SK-N-SH (cell line): ENCODE data around the gene CLPTM1L. TPM values are rescaled to one million over a fixed set of nuclear protein-coding genes. Genes with fewer than 3 reads are reported as not detected.

Experiments
- CTCF ChIA-PET: fragments of 300-600, 350-600 bp; formaldehyde crosslinking; extraction: SDS; loops from one replicate; lab custom pipeline; 2021; lab: Yijun Ruan, JAX
- POLR2A ChIA-PET: fragments of 350-600 bp; sonication (Branson Sonifier 250); formaldehyde crosslinking; extraction: SDS; loops from one replicate; lab custom pipeline; 2020; ENCODE audit warnings: antibody characterized with exemption, inconsistent platforms; lab: Yijun Ruan, JAX
- DNase-seq: peaks from one replicate; pipeline ENCODE4 v3.0.0; 2012
- H2AFZ ChIP-seq: fragments of 200-600 bp; sonication (generic); 2 replicates; pipeline ENCODE4 v1.8.1; 2016; ENCODE audit warnings: antibody characterized with exemption, mild to moderate bottlenecking, low read depth
- H3F3A ChIP-seq: fragments of 200-600 bp; sonication (generic); replicated peaks from 2 replicates; pipeline ENCODE3; 2016; ENCODE audit warnings: antibody characterized with exemption, mild to moderate bottlenecking; ENCODE audit not compliant: insufficient read depth
- H3K27ac ChIP-seq, 2 experiments: fragments of 200-500 bp in 1 of 2; fragments of 200-600 bp in 1 of 2; sonication (Bioruptor generic) in 1 of 2; sonication (generic), shearing (Covaris generic) in 1 of 2; 2 replicates each; pipeline versions ENCODE4 v1.5.1 to v1.6.1; 2014 to 2016; ENCODE audit warnings: low read depth in 2 of 2, inconsistent platforms in 1 of 2, low read length in 1 of 2, mild to moderate bottlenecking in 1 of 2, mixed read lengths in 1 of 2
- H3K27me3 ChIP-seq: fragments of 200-600 bp; sonication (generic), shearing (Covaris generic); 2 replicates; pipeline ENCODE4 v1.6.1; 2016; ENCODE audit warnings: mixed run types; ENCODE audit not compliant: insufficient read depth
- H3K36me3 ChIP-seq, 2 experiments: fragments of 200-500 bp in 1 of 2; fragments of 200-600 bp in 1 of 2; sonication (Bioruptor generic) in 1 of 2; sonication (generic) in 1 of 2; replicated peaks in 1 of 2; 2 replicates each; pipeline versions ENCODE3 to v1.5.1; 2014 to 2016; ENCODE audit warnings: low read length in 1 of 2, mild to moderate bottlenecking in 1 of 2; ENCODE audit not compliant: insufficient read depth in 2 of 2, control insufficient read depth in 1 of 2
- H3K4me1 ChIP-seq, 2 experiments: fragments of 200-500 bp in 1 of 2; fragments of 200-600 bp in 1 of 2; sonication (Bioruptor generic) in 1 of 2; sonication (generic), shearing (Covaris generic) in 1 of 2; 2 replicates each; pipeline versions ENCODE4 v1.5.1 to v1.6.1; 2014 to 2016; ENCODE audit warnings: low read depth in 1 of 2, low read length in 1 of 2, mixed run types in 1 of 2; ENCODE audit not compliant: insufficient read depth in 2 of 2, control insufficient read depth in 1 of 2
- H3K4me2 ChIP-seq: fragments of 200-600 bp; sonication (generic), shearing (Covaris generic); 2 replicates; pipeline ENCODE4 v1.6.1; 2017; ENCODE audit warnings: mixed run types
- H3K4me3 ChIP-seq, 2 experiments: fragments of 200-500 bp in 1 of 2; fragments of 200-600 bp in 1 of 2; sonication (Bioruptor generic) in 1 of 2; sonication (generic), shearing (Covaris generic) in 1 of 2; 2 replicates each; pipeline versions ENCODE4 v1.5.1 to v1.8.1; 2014 to 2016; ENCODE audit warnings: low read depth in 2 of 2, inconsistent platforms in 1 of 2, low read length in 1 of 2, mild to moderate bottlenecking in 1 of 2, mixed read lengths in 1 of 2, moderate library complexity in 1 of 2
- H3K79me2 ChIP-seq: fragments of 200-600 bp; sonication (generic); 2 replicates; pipeline ENCODE4 v1.8.1; 2017; ENCODE audit warnings: mild to moderate bottlenecking; ENCODE audit not compliant: insufficient read depth
- H3K9ac ChIP-seq: fragments of 200-600 bp; sonication (generic); 2 replicates; pipeline ENCODE4 v1.6.1; 2017; ENCODE audit warnings: mixed run types
- H3K9me2 ChIP-seq: fragments of 200-600 bp; sonication (generic); 2 replicates; pipeline ENCODE4 v1.6.1; 2017; ENCODE audit warnings: mixed run types
- H3K9me3 ChIP-seq: fragments of 200-600 bp; sonication (generic); 2 replicates; pipeline ENCODE4 v1.6.1; 2017; ENCODE audit warnings: mixed run types, mild to moderate bottlenecking, moderate library complexity
- H4K20me1 ChIP-seq: fragments of 200-600 bp; sonication (generic); 2 replicates; pipeline ENCODE4 v1.6.1; 2017; ENCODE audit warnings: mild to moderate bottlenecking, mixed run types; ENCODE audit not compliant: insufficient read depth
- CHD2 ChIP-seq: fragments of 150-350 bp; IDR thresholded peaks from 2 replicates; pipeline ENCODE4 v1.6.1; 2018; ENCODE audit warnings: low read length; ENCODE audit not compliant: partially characterized antibody
- FOSL2 ChIP-seq: IDR thresholded peaks from 2 replicates; pipeline ENCODE4 v1.4.0; 2012; ENCODE audit warnings: low read depth, mild to moderate bottlenecking, moderate library complexity, borderline replicate concordance
- GABPA ChIP-seq: IDR thresholded peaks from 2 replicates; pipeline ENCODE4 v1.4.0; 2012; ENCODE audit warnings: low read depth, mild to moderate bottlenecking
- JUND ChIP-seq: IDR thresholded peaks from 2 replicates; pipeline ENCODE4 v1.4.0; 2012
- MAX ChIP-seq: IDR thresholded peaks from 2 replicates; pipeline ENCODE4 v1.4.0; 2012; ENCODE audit warnings: low read depth
- MEF2A ChIP-seq: IDR thresholded peaks from 2 replicates; pipeline ENCODE4 v1.4.0; 2012; ENCODE audit warnings: low read depth, borderline replicate concordance
- MXI1 ChIP-seq: IDR thresholded peaks from 2 replicates; pipeline ENCODE4 v1.6.1; 2012; ENCODE audit warnings: mild to moderate bottlenecking, low read depth, low read length, improper control_type of control experiment
- PBX3 ChIP-seq: IDR thresholded peaks from 2 replicates; pipeline ENCODE4; 2012
- POLR2AphosphoS5 ChIP-seq: IDR thresholded peaks from 2 replicates; pipeline ENCODE4 v1.6.1; 2012; ENCODE audit warnings: low read depth, low read length
- RCOR1 ChIP-seq: fragments of 150-350 bp; IDR thresholded peaks from 2 replicates; pipeline ENCODE4 v1.6.1; 2017; ENCODE audit warnings: antibody characterized with exemption, low read length
- REST ChIP-seq: IDR thresholded peaks from 2 replicates; pipeline ENCODE4 v1.6.1; 2012; ENCODE audit warnings: mild to moderate bottlenecking, low read depth, low read length, moderate library complexity
- RXRA ChIP-seq: IDR thresholded peaks from 2 replicates; pipeline ENCODE4 v1.4.0; 2012; ENCODE audit warnings: low read depth, mild to moderate bottlenecking, borderline replicate concordance
- SIN3A ChIP-seq: IDR thresholded peaks from 2 replicates; pipeline ENCODE4 v1.6.1; 2012; ENCODE audit warnings: low read depth, mild to moderate bottlenecking, low read length, moderate library complexity, borderline replicate concordance
- TCF12 ChIP-seq: IDR thresholded peaks from 2 replicates; pipeline ENCODE4 v1.4.0; 2012
- TEAD4 ChIP-seq: IDR thresholded peaks from 2 replicates; pipeline ENCODE4 v1.4.0; 2012; ENCODE audit warnings: mild to moderate bottlenecking, borderline replicate concordance; ENCODE audit not compliant: insufficient read depth
- USF1 ChIP-seq: IDR thresholded peaks from 2 replicates; pipeline ENCODE4 v1.4.0; 2012; ENCODE audit warnings: low read depth, borderline replicate concordance
- USF2 ChIP-seq: fragments of 150-350 bp; IDR thresholded peaks from 2 replicates; pipeline ENCODE4 v1.6.1; 2017; ENCODE audit warnings: antibody characterized with exemption, low read length, low read depth, borderline replicate concordance
- WGBS: methylation state at CpG from one replicate; pipeline ENCODE4 v1.1.6; 2017; ENCODE audit warnings: low lambda C conversion rate; 5-methylcytosine and 5-hydroxymethylcytosine counted together
- polyA plus RNA-seq, 3 experiments: library from polyadenylated mRNA; depleted of rRNA; stranded (reverse); fragments of >200 nt; gene quantifications; 2 replicates each; pipeline ENCODE4 v1.2.3, GENCODE V29; 2012

CLPTM1L gene
- polyA plus RNA-seq, 1 of the 3 experiments (the other 2 are of a cell fraction), result 202 TPM

- Histone ChIP-seq H3K9me2 (no peaks in the 10 kb centered on the region), H3K27me3 (peaks cover 46% of the 10 kb centered on the region; the same call in 1 of the 2 replicates), H3K36me3 (no peaks in the 10 kb centered on the region), H3K27ac (no peak overlapping the region), H3K79me2 (no peaks in the 10 kb centered on the region)
- DNase-seq, result no peak
- TF ChIP-seq GABPA (no peak), REST (no peak), FOSL2 (no peak), TCF12 (no peak), PBX3 (no peak), CHD2 (no peak), MEF2A (no peak), TEAD4 (no peak), POLR2AphosphoS5 (no peak), RCOR1 (no peak), USF2 (no peak), MXI1 (no peak), USF1 (no peak), JUND (no peak), RXRA (no peak), MAX (no peak), SIN3A (no peak)
- TF ChIP-seq, all 33 proteins: peak for 0
- ChIA-PET CTCF (no interaction called here), POLR2A (no interaction called here)
- H3K9me3 ChIP-seq, result no peaks in the 10 kb centered on the region
- no peaks in the 10 kb centered on the region for H4K20me1 ChIP-seq
- no peak overlapping the region for H3K4me3 ChIP-seq
- no peak overlapping the region for H3K9ac ChIP-seq
- H2AFZ ChIP-seq, result no peak overlapping the region
- H3K4me2 ChIP-seq, result no peak overlapping the region
- no peaks in the 10 kb centered on the region for H3F3A ChIP-seq
- no peaks in the 10 kb centered on the region; a peak in 1 of 4 replicates for H3K4me1 ChIP-seq
- 36% methylated on average over 3 of the region's 3 CpGs for WGBS
Observed at GRCh38 chr5:1376981-1377380, 32.1 kb upstream of the CLPTM1L start.
